GM23248 (cell line): ENCODE results near the gene NLK. TPM values are rescaled to one million over a fixed set of nuclear protein-coding genes. Genes with fewer than 3 reads are reported as not detected.

Experiments used
- DNase-seq: peaks from one replicate; pipeline ENCODE4 v3.0.0-alpha.2; 2015
- H2AFZ ChIP-seq: fragments of 200-600 bp; sonication (generic); 2 replicates; pipeline ENCODE4 v1.6.1; 2016; ENCODE audit warnings: antibody characterized with exemption
- H3F3A ChIP-seq: fragments of 200-600 bp; sonication (generic); 2 replicates; pipeline ENCODE4 v1.6.1; 2016; ENCODE audit warnings: mild to moderate bottlenecking, antibody characterized with exemption, mixed run types; ENCODE audit not compliant: insufficient read depth
- H3K27ac ChIP-seq: fragments of 200-600 bp; sonication (generic); 2 replicates; pipeline ENCODE4 v1.5.1; 2016; ENCODE audit warnings: mild to moderate bottlenecking
- H3K27me3 ChIP-seq: fragments of 200-600 bp; sonication (generic); replicated peaks from 2 replicates; pipeline ENCODE4 v1.6.1; 2016; ENCODE audit warnings: mild to moderate bottlenecking; ENCODE audit not compliant: insufficient read depth
- H3K36me3 ChIP-seq: fragments of 200-600 bp; sonication (generic); 2 replicates; pipeline ENCODE4 v1.6.1; 2016; ENCODE audit warnings: low read depth, mild to moderate bottlenecking
- H3K4me1 ChIP-seq: fragments of 200-600 bp; sonication (generic); 2 replicates; pipeline ENCODE4 v1.6.1; 2016; ENCODE audit warnings: mild to moderate bottlenecking; ENCODE audit not compliant: insufficient read depth
- H3K4me2 ChIP-seq: fragments of 200-600 bp; sonication (generic); one replicate; pipeline ENCODE4 v1.6.1; 2016; ENCODE audit warnings: mild to moderate bottlenecking; ENCODE audit not compliant: unreplicated experiment
- H3K4me3 ChIP-seq: fragments of 200-600 bp; sonication (generic); 2 replicates; pipeline ENCODE4 v1.5.1; 2016; ENCODE audit warnings: mild to moderate bottlenecking
- H3K79me2 ChIP-seq: fragments of 200-600 bp; sonication (generic); 2 replicates; pipeline ENCODE4 v1.6.1; 2016; ENCODE audit warnings: mild to moderate bottlenecking; ENCODE audit not compliant: insufficient read depth
- H3K9ac ChIP-seq: fragments of 200-600 bp; sonication (generic); 2 replicates; pipeline ENCODE4 v1.6.1; 2016; ENCODE audit warnings: mild to moderate bottlenecking
- H3K9me2 ChIP-seq: fragments of 200-600 bp; sonication (generic); 2 replicates; pipeline ENCODE4 v1.6.1; 2016; ENCODE audit warnings: mixed run types, mild to moderate bottlenecking, moderate library complexity; ENCODE audit not compliant: insufficient read depth
- H3K9me3 ChIP-seq: fragments of 200-600 bp; sonication (generic); one replicate; pipeline ENCODE4 v1.6.1; 2017; ENCODE audit warnings: low read depth
- H4K20me1 ChIP-seq: fragments of 200-600 bp; sonication (generic); 2 replicates; pipeline ENCODE4 v1.6.0; 2016; ENCODE audit not compliant: insufficient read depth
- EZH2 ChIP-seq: fragments of 200-600 bp; sonication (generic); IDR thresholded peaks from 2 replicates; pipeline ENCODE4 v1.6.1; 2018; ENCODE audit warnings: antibody characterized with exemption, mild to moderate bottlenecking; ENCODE audit not compliant: insufficient read depth, poor library complexity, severe bottlenecking
- EZH2phosphoT487 ChIP-seq: fragments of 200-600 bp; sonication (generic); IDR thresholded peaks from 2 replicates; pipeline ENCODE4 v1.6.1; 2018; ENCODE audit warnings: antibody characterized with exemption, moderate library complexity, mild to moderate bottlenecking, low read depth; ENCODE audit not compliant: insufficient read depth
- WGBS, 2 experiments: methylation state at CpG; one replicate each; pipeline ENCODE4 v1.1.6; 2015 to 2017; ENCODE audit warnings: low lambda C conversion rate in 2 of 2, low coverage in 1 of 2; ENCODE audit errors: missing lambda C conversion rate in 2 of 2; 5-methylcytosine and 5-hydroxymethylcytosine counted together
- in situ Hi-C: fragments of 300-500 bp; cut with MboI; formaldehyde crosslinking; loops from 2 replicates; pipeline ENCODE4 v1.15.0; 2020
- polyA plus RNA-seq: library from polyadenylated mRNA; unstranded; fragments of >200 nt; fragmentation: Nextera tagmentation; extraction: Ambion mirVana; gene quantifications from 2 replicates; pipeline ENCODE4 v1.2.1, GENCODE V29; 2016
- total RNA-seq: library from RNA; depleted of rRNA; stranded (reverse); fragments of >200 nt; shearing (Covaris generic); gene quantifications from 2 replicates; pipeline ENCODE4 v1.2.3, GENCODE V29; 2014

NLK gene
- total and polyA plus RNA-seq, 2 experiments from 2014 or later, result 3.8 to 17.6 TPM

DNA sequence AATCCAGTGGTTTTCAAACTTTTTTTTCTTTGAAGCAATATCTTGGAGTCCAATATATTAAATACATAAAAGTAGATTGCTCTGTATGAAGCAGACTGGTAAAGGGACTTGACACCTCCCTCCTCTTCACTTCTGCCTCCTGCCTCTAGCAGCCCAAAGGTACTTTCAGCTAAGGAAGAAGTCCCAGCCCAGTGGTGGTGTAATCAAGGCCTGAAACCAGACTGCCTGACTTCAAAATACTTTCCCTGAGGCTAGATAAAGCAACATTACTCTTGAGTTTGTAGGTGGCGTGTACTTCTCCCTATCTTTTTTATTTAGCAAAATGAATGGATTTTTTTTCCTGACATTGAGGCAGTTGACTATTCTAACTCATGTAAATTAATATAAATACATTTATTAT is 154.2 kb downstream of the NLK start:
- TF ChIP-seq EZH2phosphoT487, result no peak
- TF ChIP-seq EZH2, result no peak
- 100% methylated on average over 1 of the region's 1 CpG for WGBS, 2 experiments

DNA sequence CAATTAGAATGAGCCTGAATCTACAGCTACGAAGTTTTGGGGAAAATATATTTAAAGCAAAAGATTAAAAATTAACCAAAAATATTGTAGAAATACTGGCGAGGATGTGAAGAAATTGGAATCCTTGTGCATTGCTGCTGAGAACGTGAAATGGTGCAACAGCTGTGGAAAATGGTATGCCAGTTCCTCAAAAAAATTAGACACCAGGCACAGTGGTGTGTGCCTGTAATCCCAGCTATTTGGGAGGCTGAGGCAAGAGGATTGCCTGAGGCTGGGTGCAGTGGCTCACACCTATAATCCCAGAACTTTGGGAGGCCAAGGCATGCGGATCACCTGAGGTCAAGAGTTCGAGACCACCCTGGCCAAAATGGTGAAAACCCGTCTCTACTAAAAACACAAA is 156.6 kb downstream of the NLK start:
- Histone ChIP-seq H4K20me1 (no peaks in the 10 kb centered on the region), H3K9ac (no peak overlapping the region), H3K9me2 (no peaks in the 10 kb centered on the region), H3K27ac (no peak overlapping the region), H3K4me3 (no peak overlapping the region), H3K4me1 (no peaks in the 10 kb centered on the region), H3F3A (peaks cover 5% of the 10 kb centered on the region; the same call in 1 of the 2 replicates), H3K9me3 (no peaks in the 10 kb centered on the region), H3K27me3 (no peaks in the 10 kb centered on the region), H3K4me2 (no peak overlapping the region), H3K79me2 (no peaks in the 10 kb centered on the region), H3K36me3 (peaks cover 11% of the 10 kb centered on the region), H2AFZ (no peak overlapping the region)
- in situ Hi-C loops, result no loop called here
- TF ChIP-seq EZH2phosphoT487, result no peak
- DNase-seq, result no peak
- 87 to 89% methylated on average over 6 of the region's 6 CpGs for WGBS, 2 experiments

More for the DNA sequence above, 154.2 kb downstream of the NLK start:
- H3K36me3 ChIP-seq, result peaks cover 22% of the 10 kb centered on the region
- H3K27me3 ChIP-seq, result no peaks in the 10 kb centered on the region
- peaks cover 6% of the 10 kb centered on the region; the same call in 1 of the 2 replicates for H3F3A ChIP-seq
- no peak for DNase-seq
- no peaks in the 10 kb centered on the region for H3K4me1 ChIP-seq
- no peak overlapping the region for H2AFZ ChIP-seq
- H3K9ac ChIP-seq, result no peak overlapping the region
- no peak overlapping the region for H3K27ac ChIP-seq
- in situ Hi-C loops, result no loop called here
- H3K9me2 ChIP-seq, result no peaks in the 10 kb centered on the region
- no peak overlapping the region for H3K4me2 ChIP-seq
- H3K79me2 ChIP-seq, result no peaks in the 10 kb centered on the region
- H4K20me1 ChIP-seq, result no peaks in the 10 kb centered on the region
- no peaks in the 10 kb centered on the region for H3K9me3 ChIP-seq
- no peak overlapping the region for H3K4me3 ChIP-seq

DNA sequence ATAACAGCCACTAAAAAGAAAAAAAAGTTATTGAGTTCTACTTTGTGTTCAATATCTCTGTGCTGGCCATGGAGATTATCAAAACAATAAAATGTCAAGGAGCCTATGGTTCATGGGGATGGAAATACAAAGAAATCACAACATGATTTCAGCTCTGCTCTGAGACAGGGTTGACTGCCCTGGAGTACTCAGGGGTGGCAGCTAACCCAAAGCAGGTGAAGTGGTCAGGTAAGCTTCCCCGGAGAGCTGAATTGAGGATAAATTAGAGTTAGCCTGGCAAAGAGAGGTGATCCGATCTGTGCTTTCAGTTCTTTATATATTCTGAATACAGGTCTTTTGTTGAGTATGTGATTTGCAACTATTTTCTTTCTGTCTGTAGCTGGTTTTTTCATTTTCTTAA is 157.3 kb downstream of the NLK start:
- H3K36me3 ChIP-seq, result peaks cover 11% of the 10 kb centered on the region
- H3K9me2 ChIP-seq, result no peaks in the 10 kb centered on the region
- in situ Hi-C loops, result no loop called here
- no peaks in the 10 kb centered on the region for H3K27me3 ChIP-seq
- H3K27ac ChIP-seq, result no peak overlapping the region
- H3K79me2 ChIP-seq, result no peaks in the 10 kb centered on the region
- H2AFZ ChIP-seq, result no peak overlapping the region
- H3F3A ChIP-seq, result peaks cover 7% of the 10 kb centered on the region; the same call in 1 of the 2 replicates
- TF ChIP-seq EZH2phosphoT487 (no peak), EZH2 (no peak)
- 88 to 97% methylated on average over 2 of the region's 2 CpGs for WGBS, 2 experiments
- no peak overlapping the region for H3K4me3 ChIP-seq
- no peak overlapping the region for H3K9ac ChIP-seq
- no peak for DNase-seq
- H3K9me3 ChIP-seq, result no peaks in the 10 kb centered on the region
- H3K4me1 ChIP-seq, result peaks cover 6% of the 10 kb centered on the region
- no peak overlapping the region for H3K4me2 ChIP-seq
- no peaks in the 10 kb centered on the region for H4K20me1 ChIP-seq

DNA sequence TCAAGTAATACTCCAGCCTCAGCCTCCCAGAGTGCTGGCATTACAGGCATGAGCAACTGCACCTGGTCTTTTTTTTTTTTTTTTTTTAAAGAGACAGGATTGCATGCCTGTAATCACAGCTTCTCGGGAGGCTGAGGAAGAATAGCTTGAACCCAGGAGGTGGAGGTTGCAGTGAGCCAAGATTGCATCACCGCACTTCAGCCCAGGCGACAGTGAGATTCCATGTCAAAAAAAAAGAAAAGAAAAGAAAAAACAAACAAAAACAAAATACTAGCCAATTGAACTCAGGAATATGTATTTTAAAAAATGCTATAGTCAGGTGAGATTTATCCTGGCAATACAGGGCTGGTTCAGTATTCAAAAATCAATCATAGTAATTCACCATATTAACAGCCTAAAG is 158.8 kb downstream of the NLK start:
- in situ Hi-C loops, result no loop called here

DNA sequence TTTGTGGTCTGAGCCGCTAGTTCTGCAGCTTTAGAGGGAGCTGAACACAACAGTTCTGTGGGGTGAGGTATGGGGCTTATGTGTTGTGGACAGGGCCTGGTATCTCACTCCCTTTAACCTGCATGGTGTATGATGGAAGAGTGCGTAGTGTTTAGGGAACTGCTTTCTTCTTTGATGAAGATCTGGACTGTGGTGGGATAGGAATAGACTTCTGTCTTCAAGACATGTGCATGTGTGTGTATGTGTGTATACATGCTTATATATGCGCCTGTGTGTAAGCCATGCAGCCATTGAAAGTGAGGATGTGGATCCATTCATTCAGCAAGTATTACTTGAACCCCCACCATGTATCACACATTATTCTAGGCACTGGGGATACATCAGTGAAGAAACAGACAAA is 161.8 kb downstream of the NLK start:
- no peaks in the 10 kb centered on the region for H3K36me3 ChIP-seq
- WGBS, 2 experiments, result 79 to 82% methylated on average over 3 of the region's 3 CpGs
- no peak for DNase-seq
- TF ChIP-seq EZH2 (no peak), EZH2phosphoT487 (no peak)
- H3K9ac ChIP-seq, result no peak overlapping the region
- H3K9me2 ChIP-seq, result no peaks in the 10 kb centered on the region
- no peak overlapping the region for H3K4me3 ChIP-seq
- H3K27me3 ChIP-seq, result no peaks in the 10 kb centered on the region
- H3K4me2 ChIP-seq, result no peak overlapping the region
- no peaks in the 10 kb centered on the region for H4K20me1 ChIP-seq
- peaks cover 14% of the 10 kb centered on the region; the same call in 1 of the 2 replicates for H3F3A ChIP-seq
- no peaks in the 10 kb centered on the region for H3K79me2 ChIP-seq
- no peak overlapping the region for H2AFZ ChIP-seq
- no peak overlapping the region for H3K27ac ChIP-seq
- H3K9me3 ChIP-seq, result no peaks in the 10 kb centered on the region
- in situ Hi-C loops, result no loop called here
- peaks cover 7% of the 10 kb centered on the region for H3K4me1 ChIP-seq

More for the DNA sequence above, 158.8 kb downstream of the NLK start:
- Histone ChIP-seq H3K27ac (no peak overlapping the region), H3F3A (peaks cover 14% of the 10 kb centered on the region; the same call in 1 of the 2 replicates), H4K20me1 (no peaks in the 10 kb centered on the region), H3K9me3 (no peaks in the 10 kb centered on the region), H3K4me2 (no peak overlapping the region), H3K36me3 (peaks cover 7% of the 10 kb centered on the region), H3K27me3 (no peaks in the 10 kb centered on the region), H3K79me2 (no peaks in the 10 kb centered on the region), H2AFZ (no peak overlapping the region), H3K9ac (no peak overlapping the region), H3K9me2 (no peaks in the 10 kb centered on the region), H3K4me3 (no peak overlapping the region), H3K4me1 (peaks cover 7% of the 10 kb centered on the region)
- DNase-seq, result no peak
- WGBS, 2 experiments, result 86 to 90% methylated on average over 3 of the region's 3 CpGs
- no peak for TF ChIP-seq EZH2phosphoT487
- no peak for TF ChIP-seq EZH2
